GM21786 (cell line): Measurements from ENCODE around the gene FLOT1.

Source experiments
- ATAC-seq: cut with Tn5 transposase; IDR thresholded peaks from one replicate; pipeline ENCODE4 v1.9.1; 2021; ENCODE audit not compliant: unreplicated experiment

The FLOT1 gene

GRCh38 chr6:30747902-30748769 is 5.6 kb upstream of the FLOT1 start:
- ATAC-seq: no peak

GRCh38 chr6:30747300-30747687 is 4.8 kb upstream of the FLOT1 start:
- no peak for ATAC-seq

- ATAC-seq: no peak
Measured at GRCh38 chr6:30744054-30744805, 1.7 kb upstream of the FLOT1 start, which contains the start of gene IER3. Gene IER3 (minus strand): TSS chr6:30744547. CDS start chr6:30744518, 29 bp downstream.

- ATAC-seq: no peak
Measured at GRCh38 chr6:30743099-30744053, 889 bp upstream of the FLOT1 start.

GRCh38 chr6:30741789-30742315 is 635 bp downstream of the FLOT1 start:
- no peak for ATAC-seq

GRCh38 chr6:30741063-30741779 is 1.3 kb downstream of the FLOT1 start:
- ATAC-seq: no peak

GRCh38 chr6:30740540-30740870 is 2.0 kb downstream of the FLOT1 start:
- ATAC-seq: no peak

- no peak for ATAC-seq
Measured at GRCh38 chr6:30738532-30738931, 4.0 kb downstream of the FLOT1 start.

- peak; percentile 37 for ATAC-seq
Measured at GRCh38 chr6:30735668-30736314, 6.7 kb downstream of the FLOT1 start.

- no peak for ATAC-seq
Measured at GRCh38 chr6:30732237-30732943, 10.1 kb downstream of the FLOT1 start.

- ATAC-seq: peak; percentile 66
Measured at GRCh38 chr6:30730601-30731435, 11.7 kb downstream of the FLOT1 start.

GRCh38 chr6:30727920-30728553 is 14.4 kb downstream of the FLOT1 start:
- no peak for ATAC-seq

GRCh38 chr6:30726506-30727413 is 15.7 kb downstream of the FLOT1 start:
- no peak for ATAC-seq

- no peak for ATAC-seq
Measured at GRCh38 chr6:30725713-30726505, 16.6 kb downstream of the FLOT1 start.

- no peak for ATAC-seq
Measured at GRCh38 chr6:30724906-30725667, 17.4 kb downstream of the FLOT1 start.
